Activated CD4-positive, alpha-beta T cell treated with anti-CD3 and anti-CD28 coated beads for 48 hours (primary cell): Measurements from ENCODE around the gene AP2B1.

ENCODE experiments used
- DNase-seq: peaks from one replicate; pipeline ENCODE4 v3.0.0-alpha.2; 2020

Gene AP2B1

DNA sequence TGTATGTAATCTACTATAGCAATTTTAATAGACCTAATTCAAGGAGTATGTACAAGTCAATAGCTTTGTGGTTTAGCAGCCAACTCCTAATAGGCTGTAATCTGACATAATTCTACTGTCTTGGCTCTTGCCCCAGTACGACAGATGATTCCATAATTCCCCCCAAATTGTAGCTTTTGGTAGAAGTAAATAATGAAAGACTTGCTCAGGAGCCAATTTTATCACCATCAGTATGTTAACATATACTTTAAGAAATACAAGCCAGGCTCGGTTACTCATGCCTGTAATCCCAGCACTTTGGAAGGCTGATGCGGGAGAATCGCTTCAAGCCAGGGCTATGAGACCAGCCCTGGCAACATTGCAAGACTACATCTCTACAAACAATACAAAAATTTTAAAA is 53.9 kb downstream of the AP2B1 start:
- no peak for DNase-seq

DNA sequence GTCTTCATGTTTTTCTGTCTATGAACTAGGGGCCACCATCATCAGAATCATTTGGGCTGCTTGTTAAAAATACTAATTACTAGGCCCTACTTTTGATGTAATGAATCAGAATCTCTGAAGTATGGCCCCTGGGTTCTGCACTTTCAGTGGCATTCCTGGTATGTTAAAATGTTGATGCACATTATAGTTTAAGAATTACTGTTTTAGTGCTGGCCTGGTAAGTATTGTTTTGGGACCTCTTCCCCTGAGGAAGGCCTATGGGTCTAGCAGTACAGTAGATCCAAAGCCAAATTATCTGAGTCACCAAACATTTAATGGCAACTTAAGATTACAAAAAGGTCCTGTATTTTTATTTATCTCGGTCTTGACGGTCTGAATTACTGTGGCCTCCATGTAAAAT is 58.8 kb downstream of the AP2B1 start:
- no peak for DNase-seq

DNA sequence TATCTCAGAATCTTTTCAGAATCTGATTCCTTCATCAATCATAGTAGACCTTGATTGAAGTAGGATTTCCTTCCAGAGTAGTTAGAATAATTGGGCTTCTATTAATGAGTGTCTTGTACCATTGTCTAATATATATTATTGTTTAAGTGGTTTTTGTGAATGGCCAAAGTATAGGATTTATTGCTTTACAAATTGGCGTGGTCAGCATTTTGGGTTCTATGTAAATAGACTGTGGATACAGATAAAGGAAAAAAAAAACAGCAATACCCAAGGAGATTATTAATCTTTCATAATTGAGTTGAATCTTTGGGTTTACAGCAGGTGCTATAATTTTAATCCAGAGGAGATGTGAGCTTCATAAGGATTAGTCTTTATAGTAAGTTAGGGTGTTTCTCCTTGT is 64.3 kb downstream of the AP2B1 start:
- DNase-seq = no peak

- DNase-seq = no peak
Measured at GRCh38 chr17:35653619-35654361, 66.7 kb downstream of the AP2B1 start.

GRCh38 chr17:35655303-35655702 is 68.2 kb downstream of the AP2B1 start:
- DNase-seq = no peak

DNA sequence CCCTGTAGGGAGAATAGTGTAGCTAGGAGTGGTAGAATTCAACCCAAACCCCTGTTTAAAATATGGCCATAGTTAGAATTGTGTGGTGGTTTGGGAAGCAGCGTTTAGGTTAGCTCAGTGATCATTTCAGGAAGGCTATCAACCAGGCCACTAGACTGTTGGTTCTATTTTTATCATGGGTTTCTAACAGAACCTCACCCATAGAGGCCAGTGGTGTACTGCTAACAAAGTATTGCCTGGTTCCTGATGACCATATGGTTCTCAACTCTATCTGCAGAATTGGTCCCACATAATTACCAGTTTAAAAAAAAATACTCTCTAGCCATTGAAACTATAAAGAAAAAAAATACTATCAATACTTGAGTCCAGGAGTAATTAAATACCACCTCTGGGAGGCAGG is 73.8 kb downstream of the AP2B1 start:
- DNase-seq = no peak

- no peak for DNase-seq
Measured at GRCh38 chr17:35664685-35665084, 77.6 kb downstream of the AP2B1 start.

DNA sequence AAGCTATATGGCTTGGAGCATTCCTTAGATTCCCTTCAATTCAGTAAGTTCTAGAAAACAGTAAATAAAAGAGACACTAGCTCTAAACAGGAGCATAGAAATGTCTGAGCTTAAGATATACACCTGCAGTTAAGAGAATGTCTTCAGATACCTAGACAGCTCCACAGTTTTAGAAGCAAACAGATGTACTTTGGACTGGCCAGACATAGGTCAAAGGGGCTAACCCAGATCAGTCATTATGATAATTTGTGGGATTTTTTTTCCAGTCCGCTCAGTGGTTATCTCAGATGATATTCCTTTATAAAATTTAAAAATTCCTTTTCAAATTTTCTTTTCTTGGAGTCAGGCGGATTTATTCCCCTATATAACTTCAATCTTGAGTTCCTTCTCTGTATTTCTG is 78.5 kb downstream of the AP2B1 start:
- no peak for DNase-seq

DNA sequence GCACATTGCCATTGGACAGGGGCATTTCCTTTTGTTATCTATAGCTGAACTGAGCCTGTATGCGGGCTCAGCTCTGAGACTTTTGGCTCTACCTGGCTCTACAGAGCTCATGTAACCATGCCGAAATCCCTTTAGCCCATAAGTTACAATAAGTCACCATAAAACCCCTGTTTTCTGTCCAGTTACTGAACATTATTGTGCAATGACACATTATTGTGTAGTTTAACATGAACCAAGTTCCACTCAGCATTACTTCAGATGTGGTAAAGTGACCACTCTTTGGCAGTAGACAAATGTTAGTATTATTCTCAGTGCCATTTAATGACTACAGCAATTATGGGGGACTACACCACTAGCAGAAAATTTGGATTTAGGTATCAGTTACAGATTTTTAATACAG is 78.9 kb downstream of the AP2B1 start:
- DNase-seq = no peak

DNA sequence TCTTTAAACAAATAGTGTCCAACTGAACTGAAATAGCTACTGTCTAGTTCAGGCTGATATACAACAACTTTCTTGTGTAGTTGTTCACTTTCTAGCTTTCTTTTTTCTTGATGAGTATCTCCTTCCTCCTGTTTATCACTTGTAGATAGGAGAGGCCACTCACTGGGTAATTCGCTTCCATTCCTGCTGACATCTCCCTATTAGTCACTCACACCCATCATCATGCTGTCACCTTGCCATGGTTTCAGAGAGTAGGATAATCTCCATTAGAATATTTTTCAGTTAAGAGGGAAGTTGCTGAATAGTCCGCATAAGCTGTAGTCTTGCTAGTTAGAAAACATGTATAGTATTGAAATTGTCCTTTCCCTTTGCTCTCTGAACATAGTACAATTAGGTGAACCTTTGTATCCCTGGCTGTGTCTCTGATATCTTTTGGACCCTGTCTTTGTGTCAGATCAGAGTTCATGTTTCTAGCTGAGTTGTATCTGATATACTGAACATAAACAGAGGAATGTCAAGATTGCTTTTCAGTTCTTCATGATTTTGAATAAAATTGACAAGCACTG is 79.9 kb downstream of the AP2B1 start:
- DNase-seq = no peak

DNA sequence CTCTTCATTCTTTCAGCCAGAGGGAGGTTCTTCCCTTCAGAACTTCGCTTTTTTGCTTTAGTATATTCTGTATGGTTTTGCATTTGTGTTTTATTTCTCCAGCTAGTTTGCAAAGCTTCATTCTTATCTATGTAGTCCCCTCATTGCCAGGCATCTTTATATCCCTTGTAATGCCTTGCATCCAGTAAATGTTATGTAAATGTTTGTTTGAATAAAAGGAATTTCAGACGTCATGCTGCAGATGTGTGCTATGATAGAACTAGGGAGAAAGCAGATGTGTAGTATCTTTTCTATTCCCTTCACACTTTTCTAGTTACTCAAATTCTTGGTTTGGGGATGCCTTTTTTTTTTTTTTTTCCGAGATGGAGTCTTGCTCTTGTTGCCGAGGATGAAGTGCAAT is 81.7 kb downstream of the AP2B1 start:
- no peak for DNase-seq

GRCh38 chr17:35674552-35674951 is 87.4 kb downstream of the AP2B1 start:
- no peak for DNase-seq

DNA sequence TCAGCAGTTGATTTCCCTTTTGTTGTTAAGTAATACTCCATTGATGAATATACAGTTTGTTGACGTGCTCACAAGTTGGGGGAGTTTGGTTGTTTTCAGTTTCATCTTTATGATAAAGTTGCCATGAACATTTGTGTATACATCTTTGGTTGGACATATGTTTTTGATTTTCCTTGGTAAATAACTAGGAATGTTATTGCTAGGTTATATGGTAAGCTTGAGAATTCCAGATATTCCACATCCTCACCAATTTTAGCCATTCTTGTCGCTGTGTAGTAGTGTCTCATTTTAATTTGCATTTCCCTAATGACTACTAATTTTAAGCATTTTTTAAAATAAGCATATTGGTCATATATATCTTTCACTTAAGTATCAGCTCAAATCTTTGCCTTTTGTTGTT is 89.3 kb downstream of the AP2B1 start:
- DNase-seq = no peak

DNA sequence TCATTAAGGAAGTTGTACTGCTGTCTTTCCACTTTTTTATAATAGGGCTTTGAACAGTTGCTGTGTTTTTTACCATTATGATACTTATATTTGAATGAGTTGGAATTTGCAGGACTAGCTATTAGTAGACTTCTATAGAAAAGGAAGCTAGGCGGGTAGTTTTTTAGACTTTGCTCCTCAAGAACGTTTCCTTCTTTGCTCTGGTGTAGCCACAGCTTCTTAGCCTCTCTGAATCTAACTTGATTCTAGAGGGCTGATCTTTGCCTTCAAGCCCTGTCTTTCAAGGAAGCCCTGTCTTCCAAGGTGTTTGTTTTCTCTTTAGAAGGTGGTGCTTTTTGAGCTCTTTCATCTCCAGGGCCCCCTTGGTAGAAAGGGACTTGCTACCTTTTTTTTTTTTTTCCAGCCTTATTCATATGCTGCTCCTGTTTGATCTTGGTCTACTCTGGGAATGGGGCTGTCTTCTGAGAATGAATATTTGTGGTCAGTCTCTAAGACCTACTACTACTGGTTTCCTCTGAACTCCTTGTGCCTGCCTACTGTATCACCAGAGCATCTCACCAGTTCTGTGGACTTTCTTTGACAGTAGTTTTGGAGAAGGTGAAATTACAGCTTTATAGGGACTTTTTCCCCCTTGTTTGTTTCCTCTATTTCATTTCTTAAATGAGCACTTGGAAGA is 92.0 kb downstream of the AP2B1 start:
- no peak for DNase-seq

DNA sequence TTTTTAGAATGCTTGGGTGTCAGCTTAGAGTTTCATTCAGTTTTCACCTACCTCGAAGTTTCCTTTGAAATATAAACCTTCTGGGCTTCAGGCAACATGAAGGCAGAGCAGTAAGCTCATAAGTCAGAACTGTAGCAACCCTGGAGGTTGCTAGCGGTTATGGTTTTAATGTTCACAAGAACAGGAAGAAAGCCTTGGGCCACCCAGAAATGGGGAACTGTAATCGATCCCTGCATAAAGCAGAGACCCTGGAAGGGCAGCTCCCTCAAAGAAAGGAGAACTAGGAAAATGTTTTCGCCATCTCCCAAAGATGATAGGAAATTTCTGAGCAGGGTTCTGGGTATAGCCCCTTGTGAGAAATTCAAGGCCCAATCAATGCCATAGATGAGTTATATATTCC is 96.5 kb downstream of the AP2B1 start:
- no peak for DNase-seq

DNA sequence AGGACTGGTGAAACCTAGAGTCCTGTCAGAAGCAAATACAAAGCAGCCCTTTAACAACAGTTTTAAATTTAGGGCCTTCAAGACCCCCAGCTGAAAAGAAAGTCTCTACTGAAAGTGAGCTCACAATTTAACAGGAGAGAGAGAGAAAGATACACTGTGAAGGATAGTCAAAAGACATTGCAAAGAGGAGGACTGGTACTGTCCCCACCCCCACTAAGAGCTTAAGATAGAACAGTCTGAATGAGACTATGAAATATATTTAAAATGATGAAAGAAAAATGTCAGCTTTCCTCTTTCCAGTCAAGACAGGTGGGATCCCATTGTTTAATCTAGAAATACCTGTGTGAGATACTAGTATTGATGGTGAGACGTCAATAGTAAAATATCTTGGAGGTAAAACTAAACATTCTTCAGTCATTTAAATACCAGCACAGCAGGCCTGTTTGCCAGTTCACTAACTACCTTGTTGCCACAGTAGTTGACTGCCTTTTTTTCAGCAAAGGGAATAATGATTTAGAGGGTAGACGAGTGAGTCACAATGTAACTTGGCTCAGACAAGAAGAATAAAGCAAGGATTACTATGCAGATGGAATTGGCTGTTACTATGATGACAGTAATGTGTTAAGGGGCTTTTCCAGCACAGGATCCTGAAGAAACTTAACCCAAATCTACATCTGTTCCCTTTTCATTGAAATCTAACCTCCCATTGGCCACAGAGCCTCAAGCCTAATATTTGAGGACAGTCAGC is 97.1 kb downstream of the AP2B1 start:
- DNase-seq = no peak

- no peak for DNase-seq
Measured at GRCh38 chr17:35692512-35693210, 105.5 kb downstream of the AP2B1 start.

GRCh38 chr17:35693662-35694061 is 106.5 kb downstream of the AP2B1 start:
- DNase-seq = no peak

GRCh38 chr17:35694906-35695305 is 107.8 kb downstream of the AP2B1 start:
- DNase-seq = no peak

DNA sequence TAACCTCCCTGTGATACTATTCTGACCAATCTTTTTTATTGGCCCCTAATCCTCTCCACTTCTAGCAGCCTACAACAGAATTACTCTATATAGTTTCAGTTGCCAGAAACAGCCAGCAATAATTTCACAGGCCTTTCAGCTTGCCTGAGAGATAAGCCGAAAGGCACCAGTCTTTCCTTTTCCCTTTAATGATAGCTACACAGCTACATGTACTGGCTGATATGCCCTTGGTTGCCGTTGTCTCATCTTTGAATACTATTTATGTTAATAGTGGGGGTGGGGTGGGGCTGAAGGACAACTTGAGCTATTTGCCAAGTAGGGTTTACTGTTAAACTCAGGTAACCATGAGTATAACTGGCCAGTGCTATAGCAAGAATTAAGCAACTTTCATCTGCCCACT is 108.5 kb downstream of the AP2B1 start:
- DNase-seq = no peak

- DNase-seq = no peak
Measured at GRCh38 chr17:35698800-35699199, 111.7 kb downstream of the AP2B1 start.

DNA sequence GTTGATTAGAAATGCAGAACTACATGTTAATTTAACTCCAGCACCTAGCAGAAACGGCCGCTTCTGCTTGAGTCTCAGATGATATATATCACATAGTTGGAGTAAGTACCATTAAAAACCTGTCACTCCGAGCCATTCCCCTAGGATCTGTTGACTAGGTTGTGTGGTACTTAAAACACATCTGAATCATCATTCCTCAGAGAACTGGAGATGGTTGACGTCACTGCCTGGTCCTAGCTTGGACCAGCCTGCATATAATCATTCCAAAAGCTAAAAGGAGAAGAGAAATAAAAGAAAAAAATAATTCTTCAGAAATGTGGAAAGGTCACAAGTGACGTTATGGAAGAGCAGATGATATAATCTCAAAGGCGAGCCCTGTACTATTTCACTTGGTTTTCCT is 113.0 kb downstream of the AP2B1 start:
- DNase-seq = no peak

- no peak for DNase-seq
Measured at GRCh38 chr17:35701491-35701890, 114.4 kb downstream of the AP2B1 start.
